ENCODE data around the gene GYS2. TPM values are rescaled to one million over a fixed set of nuclear protein-coding genes. Genes with fewer than 3 reads are reported as not detected.

GYS2 gene
- total RNA-seq, 1 donor from 2014 or later = not detected

DNA sequence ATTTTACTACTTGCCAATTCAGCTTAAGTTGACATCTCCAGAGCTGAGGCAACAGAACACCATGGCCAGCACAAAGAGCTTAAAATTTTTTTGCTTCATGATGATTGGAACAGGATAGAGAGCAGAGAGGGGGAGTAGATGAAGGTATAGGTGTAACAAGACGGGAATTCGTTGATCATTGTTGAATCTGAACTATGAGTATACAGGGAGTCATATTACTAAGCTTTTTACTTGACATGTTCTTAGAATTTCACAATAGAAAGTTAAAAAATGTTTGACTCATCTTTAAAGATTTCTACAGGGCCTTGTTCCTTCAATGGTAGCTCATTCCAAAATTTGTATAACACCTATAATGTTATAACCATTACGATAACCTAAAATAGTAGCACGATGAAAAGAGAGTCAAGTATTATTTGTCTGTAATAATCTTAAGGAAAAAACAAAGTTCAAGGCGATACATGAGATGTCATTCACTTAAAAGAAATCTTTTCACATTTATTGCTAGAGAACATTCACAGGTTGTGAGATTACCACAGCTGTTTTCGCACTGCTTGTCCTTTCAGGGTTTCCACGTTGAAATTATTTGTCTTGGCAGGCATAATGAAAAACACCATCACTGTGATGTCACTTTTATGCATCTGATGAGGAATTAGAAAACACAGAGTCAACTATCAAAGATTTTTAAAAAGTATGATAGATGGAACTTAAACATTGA lies 44.6 kb downstream of the GYS2 start:
- no peak overlapping the region for H3K4me3 ChIP-seq (ENCODE audit: low read depth, low read length)
- TF ChIP-seq, protein P1, sequence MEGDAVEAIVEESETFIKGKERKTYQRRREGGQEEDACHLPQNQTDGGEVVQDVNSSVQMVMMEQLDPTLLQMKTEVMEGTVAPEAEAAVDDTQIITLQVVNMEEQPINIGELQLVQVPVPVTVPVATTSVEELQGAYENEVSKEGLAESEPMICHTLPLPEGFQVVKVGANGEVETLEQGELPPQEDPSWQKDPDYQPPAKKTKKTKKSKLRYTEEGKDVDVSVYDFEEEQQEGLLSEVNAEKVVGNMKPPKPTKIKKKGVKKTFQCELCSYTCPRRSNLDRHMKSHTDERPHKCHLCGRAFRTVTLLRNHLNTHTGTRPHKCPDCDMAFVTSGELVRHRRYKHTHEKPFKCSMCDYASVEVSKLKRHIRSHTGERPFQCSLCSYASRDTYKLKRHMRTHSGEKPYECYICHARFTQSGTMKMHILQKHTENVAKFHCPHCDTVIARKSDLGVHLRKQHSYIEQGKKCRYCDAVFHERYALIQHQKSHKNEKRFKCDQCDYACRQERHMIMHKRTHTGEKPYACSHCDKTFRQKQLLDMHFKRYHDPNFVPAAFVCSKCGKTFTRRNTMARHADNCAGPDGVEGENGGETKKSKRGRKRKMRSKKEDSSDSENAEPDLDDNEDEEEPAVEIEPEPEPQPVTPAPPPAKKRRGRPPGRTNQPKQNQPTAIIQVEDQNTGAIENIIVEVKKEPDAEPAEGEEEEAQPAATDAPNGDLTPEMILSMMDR (conservative IDR thresholded peaks at IDR 0.05; ENCODE audit: low read depth, low read length) = no peak
- DNase-seq (ENCODE audit: low read depth) = peak; percentile 80

DNA sequence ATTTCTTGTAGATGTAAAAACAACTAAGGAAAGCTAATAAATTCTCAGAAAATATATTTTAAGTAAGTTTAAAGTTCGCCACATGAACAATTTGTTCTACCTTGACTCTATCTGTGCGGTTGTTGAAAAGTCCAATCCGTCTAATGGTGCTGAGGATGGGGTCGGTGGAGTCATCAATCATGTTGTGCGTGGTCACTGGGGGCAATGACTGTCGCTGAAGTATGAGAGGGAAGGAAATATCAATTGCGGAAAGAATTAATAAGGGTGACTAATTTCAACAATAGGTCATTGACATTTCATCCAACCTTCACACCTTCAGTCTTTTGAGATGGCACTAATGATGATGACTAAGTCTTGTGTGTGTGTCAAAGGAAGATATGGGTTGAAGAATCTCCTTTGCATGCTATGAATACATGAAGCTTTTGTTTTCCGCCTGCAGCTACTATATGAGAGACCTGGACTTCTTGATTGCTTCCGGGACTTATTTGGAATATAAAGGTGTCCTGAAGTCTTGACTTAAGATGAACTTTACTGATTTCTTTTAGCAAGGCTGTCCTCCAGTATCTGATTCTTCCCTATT lies 46.5 kb downstream of the GYS2 start:
- no peak for DNase-seq (ENCODE audit: low read depth)
- no peak overlapping the region for H3K4me3 ChIP-seq (ENCODE audit: low read depth, low read length)
- TF ChIP-seq, protein P1 (conservative IDR thresholded peaks at IDR 0.05; ENCODE audit: low read depth, low read length) = no peak

DNA sequence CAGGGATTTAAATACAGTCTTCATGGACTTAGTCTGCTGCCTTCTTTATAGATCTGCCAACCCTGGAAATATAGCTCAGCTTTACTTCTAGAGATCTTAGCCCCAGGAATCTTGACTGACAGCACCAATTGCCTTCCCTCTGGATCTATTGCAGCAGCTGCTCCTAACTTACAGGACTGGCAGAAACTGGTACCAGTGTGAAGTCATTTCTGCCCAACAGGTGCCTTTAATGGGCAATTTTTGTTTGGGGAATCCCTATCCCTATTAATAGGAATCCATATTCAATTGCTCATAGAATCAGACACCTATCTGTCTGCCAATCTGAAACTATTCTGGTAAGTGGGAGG lies 51.3 kb downstream of the GYS2 start:
- TF ChIP-seq, protein P1 (conservative IDR thresholded peaks at IDR 0.05; ENCODE audit: low read depth, low read length) = no peak
- H3K4me3 ChIP-seq (ENCODE audit: low read depth, low read length) = no peak overlapping the region
- no peak for DNase-seq (ENCODE audit: low read depth)

DNA sequence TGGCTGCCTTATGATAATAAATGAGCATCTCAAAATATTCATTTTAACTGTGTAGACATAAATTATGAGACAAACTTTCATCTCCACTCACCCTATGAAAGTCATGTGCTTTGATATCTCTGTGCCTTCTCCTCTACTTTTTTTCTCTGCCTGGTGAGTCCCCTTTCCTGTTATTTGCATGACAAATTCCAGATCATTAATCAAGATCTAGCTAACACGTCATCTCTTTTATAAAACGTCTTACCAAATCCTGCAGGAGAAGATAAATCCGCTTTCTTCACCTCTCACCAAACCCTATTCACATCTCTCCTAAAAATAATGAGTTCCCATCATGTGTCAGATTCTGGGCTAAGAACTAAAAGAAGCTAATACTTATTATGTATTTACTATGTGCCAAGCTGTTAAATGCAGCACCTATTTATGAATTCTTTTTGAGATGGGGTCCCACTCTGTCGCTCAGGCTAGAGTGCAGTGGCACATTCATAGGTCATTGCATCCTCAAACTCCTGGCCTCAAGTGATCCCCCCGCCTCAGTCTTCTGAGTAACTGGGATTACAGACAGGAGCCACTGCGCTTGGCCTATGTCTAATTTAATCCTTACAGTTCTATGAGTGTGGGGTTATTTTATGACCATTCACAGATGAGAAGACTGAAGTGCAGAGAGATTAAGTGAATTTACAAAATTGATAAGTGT lies 51.9 kb downstream of the GYS2 start:
- TF ChIP-seq, protein P1 (conservative IDR thresholded peaks at IDR 0.05; ENCODE audit: low read depth, low read length) = no peak

DNA sequence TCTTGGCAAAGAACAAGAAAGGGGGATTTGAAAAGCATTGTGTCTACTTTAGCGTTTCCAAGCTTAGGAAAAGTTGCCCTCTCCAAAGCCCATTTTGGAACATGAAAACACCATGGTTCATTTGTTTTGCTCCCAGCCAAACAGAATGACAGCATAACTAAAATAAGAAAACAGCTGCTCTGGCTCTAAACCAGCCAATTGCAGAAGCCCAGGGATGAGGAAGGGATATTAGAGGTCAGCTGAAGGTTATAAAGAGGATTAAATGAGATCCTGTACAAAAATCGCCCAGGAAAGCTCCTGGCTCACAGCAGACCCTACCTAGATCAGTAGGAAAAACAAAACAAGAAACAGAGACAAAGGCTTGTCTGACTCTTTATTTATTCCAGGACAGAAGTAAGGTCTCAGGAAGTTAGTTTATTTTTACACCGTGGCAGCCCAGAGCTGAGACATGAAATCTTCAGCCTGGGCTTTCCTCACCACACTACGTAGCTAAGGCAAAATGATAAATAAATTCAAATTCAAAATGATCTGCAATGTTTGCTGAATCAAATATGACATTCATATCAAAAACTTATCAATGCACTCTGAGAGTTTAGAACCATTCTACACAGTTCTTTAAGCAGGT lies 52.7 kb downstream of the GYS2 start:
- no peak for DNase-seq (ENCODE audit: low read depth)
- TF ChIP-seq, protein P1 (conservative IDR thresholded peaks at IDR 0.05; ENCODE audit: low read depth, low read length) = no peak

More for the DNA sequence above, 51.9 kb downstream of the GYS2 start:
- DNase-seq (ENCODE audit: low read depth) = no peak
- no peak overlapping the region for H3K4me3 ChIP-seq (ENCODE audit: low read depth, low read length)

DNA sequence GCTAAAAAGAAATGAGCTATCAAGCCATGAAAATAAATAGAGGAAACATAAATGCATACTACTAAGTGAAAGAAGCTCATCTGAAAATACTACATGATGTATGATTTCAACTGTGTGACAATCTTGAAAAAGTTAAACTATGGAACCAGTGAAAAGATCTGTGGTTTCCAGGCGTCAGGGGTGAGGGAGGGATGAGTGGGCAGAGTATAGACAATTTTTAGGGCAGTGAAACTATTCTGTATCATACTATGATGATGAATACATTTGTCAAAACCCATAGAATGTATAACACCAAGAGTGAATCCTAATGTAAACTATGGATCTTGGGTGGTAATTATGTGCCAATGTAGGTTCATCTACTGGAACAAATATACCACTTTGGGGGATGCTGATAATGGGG lies 57.2 kb downstream of the GYS2 start:
- TF ChIP-seq, protein P1 (conservative IDR thresholded peaks at IDR 0.05; ENCODE audit: low read depth, low read length) = no peak
- H3K4me3 ChIP-seq (ENCODE audit: low read depth, low read length) = no peak overlapping the region
- no peak for DNase-seq (ENCODE audit: low read depth)

More for the DNA sequence above, 52.7 kb downstream of the GYS2 start:
- H3K4me3 ChIP-seq (ENCODE audit: low read depth, low read length) = no peak overlapping the region

All from epithelial cell of proximal tubule (primary cell).